RWPE1 (cell line): ENCODE results near the gene ARHGEF28.
A peak's percentile ranks its signal among the peaks of the same experiment; 100 is the strongest.

Experiments used
- CTCF ChIA-PET: fragments of 350-600 bp; sonication (Branson Sonifier 250); formaldehyde crosslinking; extraction: SDS; loops from one replicate; lab custom pipeline; 2021; lab: Yijun Ruan, JAX
- POLR2A ChIA-PET: fragments of 400-600 bp; formaldehyde crosslinking; extraction: SDS; loops from one replicate; lab custom pipeline; 2020; ENCODE audit warnings: antibody characterized with exemption; ENCODE audit not compliant: low non-redundant PET; lab: Yijun Ruan, JAX
- DNase-seq: peaks from one replicate; pipeline ENCODE4 v3.0.0; 2012; ENCODE audit warnings: low spot score
- H3K27ac ChIP-seq: fragments of 450-650 bp; 2 replicates; pipeline ENCODE4 v1.5.1; 2017
- TF ChIP-seq, protein P1 (sequence below): fragments of 450-650 bp; conservative IDR thresholded peaks from 2 replicates; pipeline ENCODE4 v1.5.1; 2017; ENCODE audit warnings: low read depth, mild to moderate bottlenecking

Gene ARHGEF28

DNA sequence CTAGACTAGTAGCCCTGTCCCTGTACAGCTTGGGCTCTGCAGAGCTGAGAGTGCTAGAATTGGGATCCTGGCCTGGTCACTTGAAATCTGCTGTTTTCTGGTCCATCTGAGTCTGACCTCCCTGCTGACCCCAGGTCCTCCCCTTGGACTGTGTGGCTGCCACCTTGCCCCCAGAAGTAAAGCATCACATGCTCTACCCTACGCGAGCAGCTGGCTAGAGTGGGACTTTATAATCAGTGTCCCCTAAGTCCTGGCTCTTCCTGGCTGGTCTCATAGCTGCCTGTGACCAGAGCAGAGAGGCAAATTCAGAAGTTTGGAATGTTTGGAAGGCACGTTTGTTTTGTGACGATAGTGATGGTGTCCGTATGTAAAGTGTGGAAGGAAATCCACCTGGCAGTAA is 81.0 kb downstream of the ARHGEF28 start:
- TF ChIP-seq, protein P1, sequence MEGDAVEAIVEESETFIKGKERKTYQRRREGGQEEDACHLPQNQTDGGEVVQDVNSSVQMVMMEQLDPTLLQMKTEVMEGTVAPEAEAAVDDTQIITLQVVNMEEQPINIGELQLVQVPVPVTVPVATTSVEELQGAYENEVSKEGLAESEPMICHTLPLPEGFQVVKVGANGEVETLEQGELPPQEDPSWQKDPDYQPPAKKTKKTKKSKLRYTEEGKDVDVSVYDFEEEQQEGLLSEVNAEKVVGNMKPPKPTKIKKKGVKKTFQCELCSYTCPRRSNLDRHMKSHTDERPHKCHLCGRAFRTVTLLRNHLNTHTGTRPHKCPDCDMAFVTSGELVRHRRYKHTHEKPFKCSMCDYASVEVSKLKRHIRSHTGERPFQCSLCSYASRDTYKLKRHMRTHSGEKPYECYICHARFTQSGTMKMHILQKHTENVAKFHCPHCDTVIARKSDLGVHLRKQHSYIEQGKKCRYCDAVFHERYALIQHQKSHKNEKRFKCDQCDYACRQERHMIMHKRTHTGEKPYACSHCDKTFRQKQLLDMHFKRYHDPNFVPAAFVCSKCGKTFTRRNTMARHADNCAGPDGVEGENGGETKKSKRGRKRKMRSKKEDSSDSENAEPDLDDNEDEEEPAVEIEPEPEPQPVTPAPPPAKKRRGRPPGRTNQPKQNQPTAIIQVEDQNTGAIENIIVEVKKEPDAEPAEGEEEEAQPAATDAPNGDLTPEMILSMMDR: no peak
- ChIA-PET POLR2A (interaction anchor here (0.9 kb wide), 1 partner anchor 10 kb away, joined by 3 read pairs; no protein-coding TSS in a partner anchor), CTCF (interaction anchor here (0.6 kb wide), 1 partner anchor 78 kb away, joined by 4 read pairs; no protein-coding TSS in a partner anchor)
- peak overlapping the region; percentile 10; the same call in 1 of the 2 replicates for H3K27ac ChIP-seq
- DNase-seq: no peak

GRCh38 chr5:73709536-73710129 is 83.6 kb downstream of the ARHGEF28 start:
- DNase-seq: no peak
- TF ChIP-seq, protein P1: no peak
- CTCF ChIA-PET: interaction anchor here (0.6 to 1.0 kb wide), 4 partner anchors 73 to 1061 kb away, joined by 3 to 4 read pairs (median 3); no protein-coding TSS in a partner anchor
- H3K27ac ChIP-seq: no peak overlapping the region
- POLR2A ChIA-PET: no interaction called here

GRCh38 chr5:73716284-73716808 is 90.3 kb downstream of the ARHGEF28 start:
- CTCF ChIA-PET: interaction anchor here (0.6 kb wide), 1 partner anchor 261 kb away, joined by 5 read pairs; no protein-coding TSS in a partner anchor
- TF ChIP-seq, protein P1: no peak
- DNase-seq: no peak
- H3K27ac ChIP-seq: no peak overlapping the region
- POLR2A ChIA-PET: no interaction called here

GRCh38 chr5:73718762-73719161 is 92.8 kb downstream of the ARHGEF28 start:
- CTCF ChIA-PET: interaction anchor here (0.6 kb wide), 1 partner anchor 43 kb away, joined by 3 read pairs; no protein-coding TSS in a partner anchor
- POLR2A ChIA-PET: interaction anchor here (0.6 kb wide), 1 partner anchor 30 kb away, joined by 3 read pairs; no protein-coding TSS in a partner anchor
- DNase-seq: no peak
- TF ChIP-seq, protein P1: no peak
- H3K27ac ChIP-seq: no peak overlapping the region

- POLR2A ChIA-PET: no interaction called here
- CTCF ChIA-PET: interaction anchor here (0.7 kb wide), 1 partner anchor 12 kb away, joined by 6 read pairs; no protein-coding TSS in a partner anchor
- no peak for DNase-seq
- no peak overlapping the region for H3K27ac ChIP-seq
- TF ChIP-seq, protein P1: no peak
Observed at GRCh38 chr5:73719632-73720031, 93.6 kb downstream of the ARHGEF28 start.

GRCh38 chr5:73722231-73722630 is 96.2 kb downstream of the ARHGEF28 start:
- DNase-seq: no peak
- no peak overlapping the region for H3K27ac ChIP-seq
- TF ChIP-seq, protein P1: no peak
- POLR2A ChIA-PET: no interaction called here
- CTCF ChIA-PET: interaction anchor here (0.6 kb wide), 2 partner anchors 13 to 300 kb away, joined by 3 read pairs; no protein-coding TSS in a partner anchor
